HepG2 (cell line): ENCODE results near the gene OASL. TPM values are rescaled to one million over a fixed set of nuclear protein-coding genes. Genes with fewer than 3 reads are reported as not detected.

Experiments
- EP300 ChIP-seq, 3 experiments: sonication (generic) in 1 of 3; formaldehyde crosslinking in 1 of 3; IDR thresholded peaks; 2 replicates each; pipeline versions ENCODE4 v1.5.1 to v1.6.1; 2011 to 2020; ENCODE audit warnings: low read depth in 2 of 3, low read length in 2 of 3, borderline replicate concordance in 1 of 3, improper control_type of control experiment in 1 of 3, mild to moderate bottlenecking in 1 of 3, missing genetic modification reagents in 1 of 3, moderate library complexity in 1 of 3
- FOSL2 ChIP-seq: sonication (generic); formaldehyde crosslinking; IDR thresholded peaks from 2 replicates; pipeline ENCODE4 v1.4.0; 2020; ENCODE audit warnings: missing genetic modification reagents
- GLMP ChIP-seq: sonication (generic); formaldehyde crosslinking; IDR thresholded peaks from 2 replicates; pipeline ENCODE4 v1.9.0; 2021; ENCODE audit warnings: missing genetic modification reagents, mild to moderate bottlenecking, borderline replicate concordance
- GMEB1 ChIP-seq: sonication (generic); formaldehyde crosslinking; IDR thresholded peaks from 2 replicates; pipeline ENCODE4 v1.5.1; 2020; ENCODE audit warnings: missing genetic modification reagents, mild to moderate bottlenecking, borderline replicate concordance
- HMGA1 ChIP-seq: sonication (generic); formaldehyde crosslinking; conservative IDR thresholded peaks from 2 replicates; pipeline ENCODE4 v1.4.0; 2020; ENCODE audit warnings: missing genetic modification reagents
- IRF2 ChIP-seq: IDR thresholded peaks from 2 replicates; pipeline ENCODE4 v1.6.1; 2018; ENCODE audit warnings: missing genetic modification reagents, missing compliant biosample characterization
- KAT8 ChIP-seq: IDR thresholded peaks from 2 replicates; pipeline ENCODE4 v1.6.1; 2016; ENCODE audit warnings: missing genetic modification reagents, missing compliant biosample characterization
- KDM1A ChIP-seq: IDR thresholded peaks from 2 replicates; pipeline ENCODE4 v1.6.1; 2016; ENCODE audit warnings: missing compliant biosample characterization
- KDM6A ChIP-seq: IDR thresholded peaks from 2 replicates; pipeline ENCODE4 v1.6.1; 2016; ENCODE audit warnings: low read depth
- NFRKB ChIP-seq: fragments of 450-650 bp; IDR thresholded peaks from 2 replicates; pipeline ENCODE4 v1.6.1; 2017
- NR3C1 ChIP-seq: sonication (generic); formaldehyde crosslinking; IDR thresholded peaks from 2 replicates; pipeline ENCODE4 v1.4.0; 2020; ENCODE audit warnings: missing genetic modification reagents
- PHF8 ChIP-seq: sonication (generic); formaldehyde crosslinking; IDR thresholded peaks from 2 replicates; pipeline ENCODE4 v1.5.0; 2020; ENCODE audit warnings: missing genetic modification reagents
- PLRG1 ChIP-seq: fragments of 450-650 bp; conservative IDR thresholded peaks from 2 replicates; pipeline ENCODE4 v1.6.1; 2016
- POGZ ChIP-seq: sonication (generic); formaldehyde crosslinking; IDR thresholded peaks from 2 replicates; pipeline ENCODE4 v1.4.0; 2020; ENCODE audit warnings: mild to moderate bottlenecking, missing genetic modification reagents
- POLR2A ChIP-seq, 2 experiments: IDR thresholded peaks; 2 replicates each; pipeline ENCODE4 v1.6.1; 2011; ENCODE audit warnings: low read depth in 2 of 2, low read length in 2 of 2, mild to moderate bottlenecking in 1 of 2, moderate library complexity in 1 of 2; ENCODE audit not compliant: insufficient read depth in 1 of 2
- RXRB ChIP-seq: IDR thresholded peaks from 2 replicates; pipeline ENCODE4 v1.6.1; 2016; ENCODE audit warnings: borderline replicate concordance, missing genetic modification reagents, missing compliant biosample characterization
- SALL1 ChIP-seq: sonication (generic); formaldehyde crosslinking; IDR thresholded peaks from 2 replicates; pipeline ENCODE4 v1.8.0; 2022; ENCODE audit warnings: mild to moderate bottlenecking, missing genetic modification reagents
- SNRNP70 ChIP-seq: fragments of 200-400 bp; formaldehyde crosslinking; IDR thresholded peaks from 2 replicates; pipeline ENCODE4 v1.6.1; 2017; ENCODE audit warnings: mild to moderate bottlenecking, low read depth, low read length, moderate library complexity
- ZBTB38 ChIP-seq: sonication (generic); formaldehyde crosslinking; IDR thresholded peaks from 2 replicates; pipeline ENCODE4 v1.5.1; 2020; ENCODE audit warnings: mild to moderate bottlenecking, missing genetic modification reagents
- ZBTB42 ChIP-seq: sonication (generic); formaldehyde crosslinking; IDR thresholded peaks from 2 replicates; pipeline ENCODE4 v1.5.0; 2020; ENCODE audit warnings: mild to moderate bottlenecking, missing genetic modification reagents
- ZFP37 ChIP-seq: sonication (generic); formaldehyde crosslinking; IDR thresholded peaks from 2 replicates; pipeline ENCODE4 v1.4.0; 2020; ENCODE audit warnings: missing genetic modification reagents, borderline replicate concordance
- ZNF138 ChIP-seq: sonication (generic); formaldehyde crosslinking; IDR thresholded peaks from 2 replicates; pipeline ENCODE4 v1.5.0; 2020; ENCODE audit warnings: mild to moderate bottlenecking, low read depth, missing genetic modification reagents
- ZNF24 ChIP-seq: fragments of 450-650 bp; IDR thresholded peaks from 2 replicates; pipeline ENCODE4 v1.6.1; 2017; ENCODE audit warnings: antibody characterized with exemption, mild to moderate bottlenecking
- ZNF44 ChIP-seq: sonication (generic); formaldehyde crosslinking; IDR thresholded peaks from 2 replicates; pipeline ENCODE4 v1.5.1; 2020; ENCODE audit warnings: mild to moderate bottlenecking, missing genetic modification reagents
- ZNF678 ChIP-seq: sonication (generic); formaldehyde crosslinking; IDR thresholded peaks from 2 replicates; pipeline ENCODE4 v1.4.0; 2020; ENCODE audit warnings: mild to moderate bottlenecking, missing genetic modification reagents
- ZNF761 ChIP-seq: sonication (generic); formaldehyde crosslinking; conservative IDR thresholded peaks from 2 replicates; pipeline ENCODE4 v1.4.0; 2020; ENCODE audit warnings: mild to moderate bottlenecking, missing genetic modification reagents
- ZNF83 ChIP-seq: sonication (generic); formaldehyde crosslinking; IDR thresholded peaks from 2 replicates; pipeline ENCODE4 v1.4.0; 2020; ENCODE audit warnings: missing genetic modification reagents, mild to moderate bottlenecking, borderline replicate concordance
- polyA plus RNA-seq, 8 experiments: library from polyadenylated mRNA; depleted of rRNA in 3 of 8; stranded (reverse) in 7 of 8; unstranded in 1 of 8; fragments of >200 nt; fragmentation: Illumina TruSeq in 4 of 8; extraction: Trizol in 4 of 8; gene quantifications; 2 replicates each; pipeline versions ENCODE4 v1.2.1 to v1.2.3, GENCODE V29; 2011 to 2016; ENCODE audit warnings: low read depth in 4 of 8, missing spikeins in 1 of 8, mixed read lengths in 1 of 8; ENCODE audit not compliant: insufficient read depth in 1 of 8
- total RNA-seq, 5 experiments: library from RNA; depleted of rRNA; stranded (reverse); fragments of >200 nt; fragmentation: Illumina TruSeq; extraction: Trizol; gene quantifications; 2 replicates each; pipeline ENCODE4 v1.2.3, GENCODE V29; 2016; ENCODE audit warnings: low read depth in 1 of 5
- TF ChIP-seq, protein P1 (sequence below): sonication (generic); formaldehyde crosslinking; IDR thresholded peaks from 2 replicates; pipeline ENCODE4 v1.4.0; 2020; ENCODE audit warnings: missing genetic modification reagents

OASL gene
- total and polyA plus RNA-seq, 2 of the 13 experiments (the other 11 are each of a cell fraction or from before 2014, with no cell fraction given) = 0.11 to 0.22 TPM

GRCh38 chr12:120984351-120984898 lies 54.6 kb downstream of the OASL start (continued):
- TF ChIP-seq ZNF138 (CRISPR knock-in tag) (no peak), ZNF44 (CRISPR knock-in tag) (no peak), ZNF761 (CRISPR knock-in tag) (no peak), SALL1 (CRISPR knock-in tag) (peak; percentile 76), PLRG1 (no peak), POGZ (CRISPR knock-in tag) (no peak), PHF8 (CRISPR knock-in tag) (0 out of 2 replicates have a peak, but pooled peaks have one; percentile 17), ZBTB42 (CRISPR knock-in tag) (no peak), KDM6A (CRISPR knock-in tag) (peak; percentile 70), NR3C1 (CRISPR knock-in tag) (no peak), EP300 (IDR thresholded peaks at IDR 0.05; ENCODE audit: low read depth in 2 of 2, low read length in 2 of 2) (peak in 1 of 2 experiments; percentile 67; a peak in 2 of 4 replicates), EP300 (CRISPR knock-in tag; IDR thresholded peaks at IDR 0.05; ENCODE audit: borderline replicate concordance) (0 out of 2 replicates have a peak, but pooled peaks have one; percentile 17), SNRNP70 (no peak), KDM1A (peak; percentile 96), RXRB (CRISPR knock-in tag) (peak; percentile 63; the same call in 1 of the 2 replicates), GMEB1 (no peak), ZBTB38 (no peak), IRF2 (CRISPR knock-in tag) (0 out of 2 replicates have a peak, but pooled peaks have one; percentile 32), ZNF24 (peak; percentile 69; the same call in 1 of the 2 replicates), ZNF83 (CRISPR knock-in tag) (no peak), ZFP37 (no peak), NFRKB (no peak), POLR2A (IDR thresholded peaks at IDR 0.05; ENCODE audit: insufficient read depth in 1 of 2, low read depth in 2 of 2, low read length in 2 of 2) (peak in 1 of 2 experiments; percentile 47; a peak in 1 of 4 replicates), KAT8 (CRISPR knock-in tag) (0 out of 2 replicates have a peak, but pooled peaks have one; percentile 13), ZNF678 (CRISPR knock-in tag) (no peak), GLMP (CRISPR knock-in tag) (no peak), HMGA1 (no peak), FOSL2 (peak; percentile 22; the same call in 1 of the 2 replicates)
- TF ChIP-seq, protein P1, sequence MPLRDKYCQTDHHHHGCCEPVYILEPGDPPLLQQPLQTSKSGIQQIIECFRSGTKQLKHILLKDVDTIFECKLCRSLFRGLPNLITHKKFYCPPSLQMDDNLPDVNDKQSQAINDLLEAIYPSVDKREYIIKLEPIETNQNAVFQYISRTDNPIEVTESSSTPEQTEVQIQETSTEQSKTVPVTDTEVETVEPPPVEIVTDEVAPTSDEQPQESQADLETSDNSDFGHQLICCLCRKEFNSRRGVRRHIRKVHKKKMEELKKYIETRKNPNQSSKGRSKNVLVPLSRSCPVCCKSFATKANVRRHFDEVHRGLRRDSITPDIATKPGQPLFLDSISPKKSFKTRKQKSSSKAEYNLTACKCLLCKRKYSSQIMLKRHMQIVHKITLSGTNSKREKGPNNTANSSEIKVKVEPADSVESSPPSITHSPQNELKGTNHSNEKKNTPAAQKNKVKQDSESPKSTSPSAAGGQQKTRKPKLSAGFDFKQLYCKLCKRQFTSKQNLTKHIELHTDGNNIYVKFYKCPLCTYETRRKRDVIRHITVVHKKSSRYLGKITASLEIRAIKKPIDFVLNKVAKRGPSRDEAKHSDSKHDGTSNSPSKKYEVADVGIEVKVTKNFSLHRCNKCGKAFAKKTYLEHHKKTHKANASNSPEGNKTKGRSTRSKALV = no peak
